PC-9 (cell line): ENCODE data around the gene QARS1.

Source experiments
- CTCF ChIP-seq: fragments of 200-600 bp; sonication (generic); conservative IDR thresholded peaks from 2 replicates; pipeline ENCODE4 v1.6.1; 2017; ENCODE audit warnings: mixed run types, antibody characterized with exemption, mild to moderate bottlenecking, moderate library complexity
- EZH2 ChIP-seq: fragments of 200-600 bp; sonication (generic); IDR thresholded peaks from 2 replicates; pipeline ENCODE4 v1.8.0; 2017; ENCODE audit warnings: antibody characterized with exemption, low read depth

GRCh38 chr3:49100046-49100615, 4.4 kb downstream of the QARS1 start:
- TF ChIP-seq CTCF (no peak), EZH2 (no peak)
